GM12864 (cell line): Measurements from ENCODE around the gene WASL.

Experiments used
- DNase-seq: peaks from one replicate; pipeline ENCODE4 v3.0.0-alpha.2; 2011; ENCODE audit warnings: low read depth
- H3K4me3 ChIP-seq: 2 replicates; pipeline ENCODE4 v1.5.1; 2011; ENCODE audit warnings: mild to moderate bottlenecking, low read depth, low read length, control low read depth
- CTCF ChIP-seq: IDR thresholded peaks from 2 replicates; pipeline ENCODE4 v1.5.1; 2011; ENCODE audit warnings: low read depth, mild to moderate bottlenecking, moderate library complexity, low read length, control low read depth, inconsistent platforms; ENCODE audit errors: missing control alignments

The WASL gene

GRCh38 chr7:123656544-123657303 is 92.1 kb downstream of the WASL start:
- no peak overlapping the region for H3K4me3 ChIP-seq
- no peak for TF ChIP-seq CTCF
- DNase-seq = no peak

DNA sequence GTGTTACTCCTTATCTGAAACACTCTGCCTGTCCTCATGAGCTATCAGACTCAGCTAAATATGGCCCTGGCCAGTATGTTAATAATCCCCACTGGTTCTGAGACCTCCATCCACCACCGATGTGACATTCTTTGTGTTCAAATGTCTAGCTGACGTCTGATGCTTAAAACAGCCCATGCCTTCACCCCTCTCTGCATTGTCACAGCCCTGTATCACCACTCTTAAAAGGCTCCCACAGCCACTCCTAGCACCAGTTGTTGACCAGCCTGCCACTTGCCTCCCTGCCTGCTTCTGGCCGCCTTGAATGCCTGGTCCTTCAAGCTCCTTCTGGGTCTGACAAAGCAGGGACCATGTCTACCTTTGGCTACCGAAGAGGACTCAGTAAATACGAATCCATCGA is 93.2 kb downstream of the WASL start, which contains the start of gene LMOD2:
LMOD2 (plus strand) TSS at position 253 of the 400 bp plus-strand sequence; CDS start at position 351, 98 bp downstream.
- TF ChIP-seq CTCF = no peak
- no peak for DNase-seq
- no peak within 1 kb of the TSS for H3K4me3 ChIP-seq

DNA sequence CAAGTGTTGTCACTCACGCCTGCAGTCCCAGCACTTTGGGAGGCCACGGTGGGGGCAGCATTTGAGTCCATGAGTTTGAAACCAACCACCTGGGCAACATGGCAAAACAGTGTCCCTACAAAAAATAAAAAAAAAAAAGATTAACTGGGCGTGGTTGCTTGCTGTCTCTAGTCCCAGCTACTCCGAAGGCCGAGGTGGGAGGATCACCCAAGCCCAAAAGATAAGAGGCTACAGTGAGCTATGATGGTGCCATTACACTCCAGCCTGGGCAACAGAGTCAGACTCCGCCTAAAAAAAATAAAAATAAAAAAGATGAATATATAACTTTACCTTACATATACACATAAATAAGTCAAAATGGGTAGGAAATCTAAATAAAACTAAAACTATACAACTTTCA is 95.6 kb downstream of the WASL start:
- TF ChIP-seq CTCF = no peak
- no peak for DNase-seq
- no peak overlapping the region for H3K4me3 ChIP-seq

DNA sequence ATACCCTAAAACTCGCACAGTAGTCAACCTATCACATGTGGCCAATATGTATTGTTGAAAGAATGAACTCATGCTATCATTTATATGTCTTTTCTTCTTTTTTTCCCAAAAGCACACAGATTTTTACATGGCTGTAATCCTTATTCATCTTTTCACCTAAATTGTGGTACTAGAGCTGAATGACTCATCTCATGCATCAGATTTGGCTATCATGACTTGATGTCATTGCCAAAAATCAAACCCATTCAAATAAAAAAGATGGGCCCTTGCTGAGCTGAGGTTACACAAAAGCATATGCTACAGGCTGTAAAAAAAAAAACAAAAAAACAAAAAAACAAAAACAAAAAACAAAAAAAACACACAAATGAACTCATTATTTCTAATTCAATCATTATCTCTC is 96.4 kb downstream of the WASL start:
- TF ChIP-seq CTCF = no peak
- no peak for DNase-seq
- no peak overlapping the region for H3K4me3 ChIP-seq

DNA sequence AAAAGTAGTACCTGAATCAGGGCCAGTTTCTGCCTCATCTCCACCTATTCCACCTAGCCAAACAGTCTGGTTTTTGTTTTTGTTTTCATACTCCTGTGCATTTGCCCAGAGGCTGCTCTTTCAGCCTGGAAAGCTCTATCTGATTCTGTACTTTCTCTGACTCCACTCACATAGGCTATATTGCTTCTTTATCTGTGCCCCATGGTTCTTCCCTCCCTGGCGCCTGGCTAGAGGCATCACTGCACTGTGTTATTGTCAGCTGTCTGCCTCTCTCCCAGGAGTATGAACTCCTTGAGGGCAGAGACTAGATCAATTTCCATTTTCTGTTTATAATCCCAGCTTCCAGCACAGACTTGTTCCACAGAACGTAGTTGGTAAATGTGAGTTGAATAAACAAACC is 98.2 kb downstream of the WASL start:
- DNase-seq = no peak
- no peak for TF ChIP-seq CTCF
- H3K4me3 ChIP-seq = no peak overlapping the region

GRCh38 chr7:123649964-123650363 is 98.8 kb downstream of the WASL start:
- TF ChIP-seq CTCF = no peak
- DNase-seq = no peak
- no peak overlapping the region for H3K4me3 ChIP-seq

- no peak overlapping the region for H3K4me3 ChIP-seq
- TF ChIP-seq CTCF = no peak
- no peak for DNase-seq
These were observed 101.6 kb downstream of the WASL start for GRCh38 chr7:123647106-123647730.
